Prostate gland (tissue), 2 donors: Measurements from ENCODE around the gene MOGAT1. TPM values are rescaled to one million over a fixed set of nuclear protein-coding genes. Genes with fewer than 3 reads are reported as not detected.
"Not testable (repeated sequence)": the region's sequence is repeated elsewhere in the genome, so short reads cannot be mapped to it uniquely, and the experiment has no call there.

ENCODE experiments used
- DNase-seq: peaks from one replicate; pipeline ENCODE4 v3.0.0-alpha.2; 2019; ENCODE audit warnings: low spot score
- H3K27ac ChIP-seq, 2 donors: fragments of 200-600 bp; sonication (generic); 2 replicates each; pipeline ENCODE4 v1.5.1; 2017 to 2019
- H3K27me3 ChIP-seq: fragments of 200-600 bp; sonication (generic); replicated peaks from 2 replicates; pipeline ENCODE4 v1.5.1; 2019; ENCODE audit not compliant: insufficient read depth
- H3K36me3 ChIP-seq, 2 donors: fragments of 200-600 bp; sonication (generic); 1 replicate in 1 of 2; 2 replicates in 1 of 2; pipeline versions ENCODE4 v1.5.1 to v1.8.1; 2017 to 2019
- H3K4me1 ChIP-seq: fragments of 200-600 bp; sonication (generic); replicated peaks from 2 replicates; pipeline ENCODE4 v1.5.1; 2019
- H3K4me3 ChIP-seq, 2 donors: fragments of 200-600 bp; sonication (generic); 2 replicates each; pipeline ENCODE4 v1.5.1; 2017 to 2019
- H3K9me3 ChIP-seq: fragments of 200-600 bp; sonication (generic); 2 replicates; pipeline ENCODE4 v1.5.1; 2017
- CTCF ChIP-seq, 4 experiments: fragments of 200-600 bp in 2 of 4; fragments of 450-650 bp in 2 of 4; sonication (generic) in 2 of 4; IDR thresholded peaks; 1 replicate in 3 of 4; 2 replicates in 1 of 4; pipeline ENCODE4 v1.5.1; 2016 to 2019; ENCODE audit warnings: antibody characterized with exemption in 4 of 4, mild to moderate bottlenecking in 2 of 4, moderate library complexity in 2 of 4
- POLR2A ChIP-seq: fragments of 450-650 bp; IDR thresholded peaks from one replicate; pipeline ENCODE4 v1.6.1; 2016; ENCODE audit warnings: antibody characterized with exemption, mild to moderate bottlenecking
- POLR2AphosphoS5 ChIP-seq: sonication (generic); formaldehyde crosslinking; IDR thresholded peaks from one replicate; pipeline ENCODE4 v1.6.1; 2017; ENCODE audit warnings: antibody characterized with exemption
- WGBS: methylation state at CpG from one replicate; pipeline ENCODE4 v1.1.5; 2018; 5-methylcytosine and 5-hydroxymethylcytosine counted together
- intact Hi-C: fragments of 100-400 bp; cut with DNase I; formaldehyde crosslinking; loops from one replicate; pipeline ENCODE4 v1.14.2; 2022
- total RNA-seq, 2 donors: library from RNA; depleted of rRNA; stranded (reverse); fragments of >200 nt; gene quantifications; one replicate each; pipeline ENCODE4 v1.1.0, GENCODE V29; 2016

Gene MOGAT1
- total RNA-seq, 2 donors from 2014 or later = not detected

DNA sequence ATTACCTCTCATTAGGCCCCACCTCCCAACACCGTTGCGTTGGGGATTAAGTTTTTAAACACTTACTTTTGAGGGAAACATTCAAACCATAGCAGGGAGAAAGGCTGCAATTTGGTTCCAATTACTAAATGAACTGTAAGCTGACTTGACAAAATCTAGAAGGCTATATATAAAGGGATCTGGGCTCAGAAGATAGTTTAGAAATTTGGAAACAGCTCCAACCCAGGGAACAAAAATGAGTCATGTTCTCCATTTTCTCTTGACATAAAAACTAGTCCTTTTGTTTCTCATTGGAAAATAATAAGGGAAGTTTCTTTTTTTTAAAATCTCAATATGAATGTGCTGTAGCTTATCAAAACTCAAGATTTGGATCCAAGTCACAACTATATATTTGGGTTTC lies 17.5 kb downstream of the MOGAT1 start:
- DNase-seq = no peak
- intact Hi-C loops = no loop called here
- WGBS = 58% methylated on average over 2 of the region's 2 CpGs
- Histone ChIP-seq H3K27ac (no peak overlapping the region), H3K4me3 (no peak overlapping the region), H3K36me3 (no peaks in the 10 kb centered on the region), H3K9me3 (no peaks in the 10 kb centered on the region), H3K4me1 (no peaks in the 10 kb centered on the region), H3K27me3 (no peaks in the 10 kb centered on the region)
- TF ChIP-seq POLR2A = no peak
- no peak for TF ChIP-seq POLR2AphosphoS5
- TF ChIP-seq CTCF (IDR thresholded peaks at IDR 0.05) = no peak

- Histone ChIP-seq H3K27ac (no peak overlapping the region), H3K9me3 (no peaks in the 10 kb centered on the region)
- no peak for TF ChIP-seq POLR2A
- TF ChIP-seq CTCF (IDR thresholded peaks at IDR 0.05) = no peak
- no peak for TF ChIP-seq POLR2AphosphoS5
Observed at GRCh38 chr2:222689322-222689721, 17.9 kb downstream of the MOGAT1 start.

DNA sequence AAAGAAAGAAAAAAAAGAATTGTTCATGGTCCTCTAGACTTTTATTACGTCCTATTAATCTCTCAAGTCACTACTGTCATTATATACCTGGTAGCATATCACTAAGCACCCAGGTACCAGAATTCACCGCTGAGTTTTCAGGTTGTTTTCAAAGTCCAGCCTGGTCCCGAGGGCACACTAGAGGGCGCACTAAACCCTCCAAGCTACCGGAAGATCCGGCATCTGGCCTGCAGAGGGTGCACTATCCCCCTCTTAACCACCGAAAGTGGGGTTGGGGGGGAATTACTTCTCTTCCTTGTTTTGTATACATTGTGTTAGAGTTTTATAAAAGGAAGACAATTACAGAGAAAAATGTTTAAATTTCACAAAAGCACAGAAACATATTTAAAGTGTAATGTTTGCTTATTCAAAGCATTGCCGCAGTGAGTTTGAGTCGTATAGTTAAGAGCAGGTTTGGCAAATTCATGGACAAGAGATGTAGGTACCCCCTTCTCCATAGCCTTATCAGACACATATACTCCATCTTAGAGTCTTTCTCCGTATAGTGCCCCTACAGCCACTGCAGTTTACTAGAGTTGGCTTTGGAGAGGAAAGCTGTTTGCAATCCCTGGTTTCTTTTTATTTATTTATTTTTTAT lies 19.2 kb downstream of the MOGAT1 start:
- Histone ChIP-seq H3K27ac (no peak overlapping the region), H3K9me3 (no peaks in the 10 kb centered on the region), H3K4me3 (no peak overlapping the region), H3K4me1 (no peaks in the 10 kb centered on the region), H3K36me3 (no peaks in the 10 kb centered on the region), H3K27me3 (no peaks in the 10 kb centered on the region)
- TF ChIP-seq POLR2AphosphoS5 (peak; percentile 19), POLR2A (no peak), CTCF (IDR thresholded peaks at IDR 0.05) (peak; percentile 72 to 90 (median 86))
- 21% methylated on average over 10 of the region's 10 CpGs for WGBS
- peak; percentile 52 for DNase-seq
- intact Hi-C loops = loop anchor here (5.0 kb wide), 1 partner anchor 212 kb away; no protein-coding TSS in a partner anchor

More at GRCh38 chr2:222689322-222689721, 17.9 kb downstream of the MOGAT1 start:
- Histone ChIP-seq H3K4me3 (no peak overlapping the region), H3K36me3 (no peaks in the 10 kb centered on the region), H3K4me1 (no peaks in the 10 kb centered on the region), H3K27me3 (no peaks in the 10 kb centered on the region)
- intact Hi-C loops = no loop called here
- 68% methylated on average over 2 of the region's 2 CpGs for WGBS
- no peak for DNase-seq

DNA sequence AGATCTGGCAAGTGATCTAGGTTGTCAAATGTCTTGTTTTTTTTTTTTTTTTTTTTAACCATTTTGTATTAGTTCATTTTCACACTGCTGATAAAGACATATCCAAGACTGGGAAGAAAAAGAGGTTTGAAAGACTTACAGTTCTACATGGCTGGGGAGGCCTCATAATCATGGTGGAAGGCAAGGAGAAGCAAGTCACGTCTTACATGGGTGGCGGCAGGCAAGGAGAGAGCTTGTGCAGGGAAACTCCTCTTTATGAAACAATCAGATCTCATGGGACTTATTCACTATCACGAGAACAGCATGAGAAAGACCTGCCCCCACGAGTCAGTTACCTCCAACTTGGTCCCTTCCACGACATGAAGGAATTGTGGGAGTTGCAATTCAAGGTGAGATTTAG lies 22.0 kb downstream of the MOGAT1 start:
- intact Hi-C loops = loop anchor here (5.0 kb wide), 1 partner anchor 209 kb away; no protein-coding TSS in a partner anchor
- not testable (repeated sequence) for H3K27ac ChIP-seq, H3K4me1 ChIP-seq, H3K27me3 ChIP-seq, H3K4me3 ChIP-seq, H3K36me3 ChIP-seq, H3K9me3 ChIP-seq, DNase-seq
- WGBS = 91% methylated on average over 5 of the region's 5 CpGs

GRCh38 chr2:222693837-222694236 lies 22.4 kb downstream of the MOGAT1 start:
- intact Hi-C loops = loop anchor here (5.0 kb wide), 1 partner anchor 208 kb away; no protein-coding TSS in a partner anchor
- TF ChIP-seq POLR2A (no peak), POLR2AphosphoS5 (no peak), CTCF (IDR thresholded peaks at IDR 0.05) (peak in 2 of 4 experiments; percentile 19 to 27)
- Histone ChIP-seq H3K36me3 (no peaks in the 10 kb centered on the region), H3K27me3 (no peaks in the 10 kb centered on the region), H3K4me3 (no peak overlapping the region), H3K9me3 (no peaks in the 10 kb centered on the region), H3K27ac (no peak overlapping the region), H3K4me1 (no peaks in the 10 kb centered on the region)
- 96% methylated on average over 1 of the region's 1 CpG for WGBS
- no peak for DNase-seq
